ENCODE data around the gene CCDC192.

DNA sequence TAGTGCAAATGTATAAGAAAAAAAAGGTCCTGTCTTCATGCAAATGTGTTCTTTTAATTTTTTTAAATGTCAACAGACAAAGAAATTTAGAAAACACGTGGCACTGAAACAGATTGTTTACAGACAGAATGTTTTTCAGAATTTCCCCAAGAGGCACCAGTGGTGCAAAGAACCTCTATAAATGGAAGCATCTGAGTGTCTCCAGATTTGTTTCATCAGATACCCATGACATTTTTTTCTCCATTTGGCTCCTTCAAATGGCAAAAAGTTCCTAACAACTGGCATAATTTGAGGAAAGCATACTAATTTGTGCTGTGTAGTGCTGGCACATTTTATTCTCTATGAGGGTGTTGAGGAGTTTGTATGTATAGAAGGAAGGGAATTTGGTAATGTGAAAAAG is 15.0 kb downstream of the CCDC192 start:
- TF ChIP-seq POLR2A (IDR thresholded peaks at IDR 0.05; ENCODE audit: low read depth, low read length) (no peak), POLR2AphosphoS5 (IDR thresholded peaks at IDR 0.05; ENCODE audit: low read depth, low read length) (no peak)
